AG09309 (cell line): ENCODE results near the gene SLAMF8.

Experiments used
- DNase-seq: peaks from one replicate; pipeline ENCODE4 v3.0.0-alpha.2; 2010; ENCODE audit warnings: low read depth
- H3K4me3 ChIP-seq: 2 replicates; pipeline ENCODE4 v1.5.1; 2011; ENCODE audit warnings: mild to moderate bottlenecking, low read depth, low read length, moderate library complexity; ENCODE audit not compliant: control insufficient read depth
- CTCF ChIP-seq: IDR thresholded peaks from 2 replicates; pipeline ENCODE4 v1.5.1; 2011; ENCODE audit warnings: mild to moderate bottlenecking, low read depth, low read length, inconsistent platforms; ENCODE audit not compliant: insufficient read depth, control insufficient read depth; ENCODE audit errors: missing control alignments

The SLAMF8 gene

DNA sequence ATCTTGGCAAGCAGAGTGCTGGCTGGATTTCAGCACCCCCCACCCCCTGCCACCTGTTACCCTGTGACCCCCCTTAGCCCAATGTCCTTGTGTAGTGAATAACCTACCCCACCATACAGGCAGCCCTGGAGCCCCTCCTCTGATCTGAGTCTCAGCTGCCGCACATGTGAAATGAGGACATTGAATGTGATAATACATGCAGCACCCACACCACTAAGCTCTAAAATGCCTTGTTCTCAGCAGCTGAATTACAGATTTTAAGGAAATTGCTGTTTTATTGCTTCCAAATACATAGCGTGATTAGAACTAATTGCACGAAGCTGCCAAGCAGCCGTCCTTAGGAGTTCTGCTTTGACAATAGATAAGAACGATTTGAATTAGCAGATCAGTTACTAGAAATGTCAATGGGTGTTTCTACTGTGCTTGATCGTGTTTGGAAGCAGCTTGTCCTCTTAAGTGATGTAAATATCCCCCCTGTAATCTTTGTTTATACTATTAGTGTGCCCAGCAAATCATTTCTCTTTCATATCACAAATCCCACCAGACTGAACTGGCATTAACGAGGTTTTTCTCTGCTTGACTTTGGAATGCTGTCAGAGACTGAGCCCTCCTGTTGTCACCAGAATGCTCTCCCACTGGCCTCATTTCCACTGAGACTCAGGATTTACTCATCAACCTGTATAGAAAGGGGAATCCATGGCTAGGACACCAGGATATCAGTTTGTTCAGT is 4.9 kb downstream of the SLAMF8 start:
- no peak for TF ChIP-seq CTCF
- no peak for DNase-seq
- H3K4me3 ChIP-seq, result no peak overlapping the region

GRCh38 chr1:159832309-159832708 is 5.6 kb downstream of the SLAMF8 start:
- no peak overlapping the region for H3K4me3 ChIP-seq
- TF ChIP-seq CTCF, result no peak
- DNase-seq, result no peak

DNA sequence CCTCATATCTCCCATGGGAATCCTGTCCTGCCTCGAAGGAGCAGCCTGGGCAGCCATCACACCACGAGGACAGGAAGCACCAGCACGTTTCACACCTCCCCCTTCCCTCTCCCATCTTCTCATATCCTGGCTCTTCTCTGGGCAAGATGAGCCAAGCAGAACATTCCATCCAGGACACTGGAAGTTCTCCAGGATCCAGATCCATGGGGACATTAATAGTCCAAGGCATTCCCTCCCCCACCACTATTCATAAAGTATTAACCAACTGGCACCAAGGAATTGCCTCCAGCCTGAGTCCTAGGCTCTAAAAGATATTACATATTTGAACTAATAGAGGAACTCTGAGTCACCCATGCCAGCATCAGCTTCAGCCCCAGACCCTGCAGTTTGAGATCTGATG is 8.7 kb downstream of the SLAMF8 start:
- no peak overlapping the region for H3K4me3 ChIP-seq
- DNase-seq, result no peak
- no peak for TF ChIP-seq CTCF

- H3K4me3 ChIP-seq, result no peak overlapping the region
- TF ChIP-seq CTCF, result peak; percentile 16
- DNase-seq, result no peak
Observed at GRCh38 chr1:159835862-159836525, 9.3 kb downstream of the SLAMF8 start.

DNA sequence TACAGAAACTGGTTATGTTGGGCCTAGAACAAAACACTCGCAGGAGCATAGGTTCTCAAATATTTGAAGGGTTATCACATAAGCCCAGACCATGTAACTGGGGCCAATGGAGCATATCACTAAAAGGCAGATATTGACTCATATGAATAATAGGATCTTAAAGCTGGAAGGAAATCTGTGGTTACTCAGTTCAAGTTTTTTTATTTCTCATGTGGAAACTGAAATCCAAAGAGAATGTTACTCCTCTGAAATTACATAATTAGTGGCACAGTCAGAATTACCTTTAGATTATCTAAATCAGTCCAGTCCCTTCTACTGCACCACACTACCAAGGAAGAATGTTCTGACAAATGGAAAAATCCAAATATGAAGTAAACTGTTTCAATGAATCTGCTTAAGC is 12.0 kb downstream of the SLAMF8 start:
- TF ChIP-seq CTCF, result no peak
- no peak for DNase-seq
- H3K4me3 ChIP-seq, result no peak overlapping the region

DNA sequence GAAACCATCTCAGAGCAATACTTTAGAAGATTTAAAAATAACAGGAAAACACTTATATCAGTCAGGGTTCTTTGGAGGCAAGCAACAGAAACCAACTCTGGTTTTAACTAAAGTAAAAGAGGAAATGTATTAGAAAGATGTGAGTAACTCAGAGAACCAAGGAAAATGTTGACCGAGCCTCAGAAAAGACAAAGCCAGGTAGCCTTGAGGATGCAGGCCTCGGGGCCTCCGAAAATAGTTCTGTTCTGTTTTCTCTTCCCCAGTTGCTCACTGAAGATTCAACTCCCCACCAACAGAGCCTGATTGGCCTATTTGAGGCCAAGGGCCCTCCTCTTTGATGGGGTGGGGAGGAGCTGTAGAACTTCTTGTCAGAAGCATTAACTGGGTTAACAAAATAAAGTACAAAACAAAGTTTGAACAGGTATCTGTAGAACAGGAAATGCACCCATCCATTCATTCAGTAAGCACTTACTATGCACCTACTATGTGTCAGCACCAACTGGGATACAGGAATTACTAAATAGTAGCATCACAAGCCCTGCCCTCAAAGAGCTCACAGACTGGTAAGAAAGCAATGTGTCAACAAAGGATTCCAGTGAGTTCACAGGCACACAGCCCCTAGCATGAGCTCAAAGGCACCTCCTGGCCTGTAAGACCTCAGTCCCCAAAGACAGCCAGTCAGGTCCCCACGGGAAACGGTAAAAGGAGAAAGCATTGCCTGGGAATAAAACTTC is 12.6 kb downstream of the SLAMF8 start:
- no peak overlapping the region for H3K4me3 ChIP-seq
- no peak for DNase-seq
- TF ChIP-seq CTCF, result no peak
